ENCODE data around the gene LBX2. TPM values are rescaled to one million over a fixed set of nuclear protein-coding genes. Genes with fewer than 3 reads are reported as not detected.

The LBX2 gene
- total and polyA plus RNA-seq, 2 experiments from 2014 or later, result 0.24 to 0.57 TPM

- no peak for TF ChIP-seq ZNF462 (CRISPR knock-in tag; IDR thresholded peaks at IDR 0.05)
Observed at GRCh38 chr2:74495440-74495839, 4.0 kb downstream of the LBX2 start (continued).

GRCh38 chr2:74493546-74493945 is 5.9 kb downstream of the LBX2 start:
- Histone ChIP-seq H4K20me1 (replicated peaks; ENCODE audit: insufficient read depth) (no peaks in the 10 kb centered on the region; the same call in 1 of the 2 replicates), H3K27ac (ENCODE audit: low read depth) (no peak overlapping the region), H2AFZ (no peak overlapping the region), H3K4me3 (no peak overlapping the region), H3K27me3 (ENCODE audit: insufficient read depth) (peaks cover 46% of the 10 kb centered on the region), H3K79me2 (replicated peaks; ENCODE audit: insufficient read depth) (no peaks in the 10 kb centered on the region), H3K9me2 (ENCODE audit: insufficient read depth) (no peaks in the 10 kb centered on the region), H3K4me1 (ENCODE audit: insufficient read depth) (peaks cover 10% of the 10 kb centered on the region; the same call in 1 of the 2 replicates), H3K36me3 (ENCODE audit: insufficient read depth) (0 out of 2 replicates have a peak, but pooled peaks cover 5% of the 10 kb centered on the region), H3K4me2 (no peak overlapping the region), H3F3A (replicated peaks; ENCODE audit: low read depth) (0 out of 2 replicates have a peak, but pooled peaks cover 14% of the 10 kb centered on the region)
- no peak overlapping the region for H3K4me3 Mint-ChIP-seq
- no peak overlapping the region for H3K27ac Mint-ChIP-seq
- H3K36me3 Mint-ChIP-seq (ENCODE audit: low read depth), result peaks cover 43% of the 10 kb centered on the region
- H3K27me3 Mint-ChIP-seq (ENCODE audit: insufficient read depth, low read depth, poor library complexity), result peaks cover 41% of the 10 kb centered on the region
- ATAC-seq, result no peak
- H3K9me3 Mint-ChIP-seq, result no peaks in the 10 kb centered on the region; the same call in 2 of the 3 replicates
- DNase-seq (ENCODE audit: low spot score), result no peak
- peaks cover 11% of the 10 kb centered on the region for H3K4me1 Mint-ChIP-seq
- TF ChIP-seq ETS1 (IDR thresholded peaks at IDR 0.05), result no peak
- no peak for TF ChIP-seq REST (IDR thresholded peaks at IDR 0.05; ENCODE audit: unreplicated experiment)
- no peak for TF ChIP-seq EZH2phosphoT487 (IDR thresholded peaks at IDR 0.05; ENCODE audit: unreplicated experiment)
- TF ChIP-seq CREB1 (CRISPR knock-in tag; IDR thresholded peaks at IDR 0.05; ENCODE audit: low read depth), result no peak
- no peak for TF ChIP-seq POLR2AphosphoS5 (IDR thresholded peaks at IDR 0.05; ENCODE audit: low read depth)
- TF ChIP-seq CTCF (conservative IDR thresholded peaks at IDR 0.05; ENCODE audit: low read depth in 2 of 2), result no peak
- TF ChIP-seq NANOG (IDR thresholded peaks at IDR 0.05; ENCODE audit: borderline replicate concordance), result no peak
- TF ChIP-seq ZNF331 (CRISPR knock-in tag; IDR thresholded peaks at IDR 0.05; ENCODE audit: low read depth), result no peak
- no peak for TF ChIP-seq ZNF114 (CRISPR knock-in tag; IDR thresholded peaks at IDR 0.05)
- no peak for TF ChIP-seq JUNB (IDR thresholded peaks at IDR 0.05; ENCODE audit: unreplicated experiment)
- TF ChIP-seq EZH2 (IDR thresholded peaks at IDR 0.05; ENCODE audit: low read depth, unreplicated experiment), result no peak
